ENCODE data around the gene UPF3A.
A peak's percentile ranks its signal among the peaks of the same experiment; 100 is the strongest.
"Not testable (repeated sequence)": the region's sequence is repeated elsewhere in the genome, so short reads cannot be mapped to it uniquely, and the experiment has no call there.

Gene UPF3A

DNA sequence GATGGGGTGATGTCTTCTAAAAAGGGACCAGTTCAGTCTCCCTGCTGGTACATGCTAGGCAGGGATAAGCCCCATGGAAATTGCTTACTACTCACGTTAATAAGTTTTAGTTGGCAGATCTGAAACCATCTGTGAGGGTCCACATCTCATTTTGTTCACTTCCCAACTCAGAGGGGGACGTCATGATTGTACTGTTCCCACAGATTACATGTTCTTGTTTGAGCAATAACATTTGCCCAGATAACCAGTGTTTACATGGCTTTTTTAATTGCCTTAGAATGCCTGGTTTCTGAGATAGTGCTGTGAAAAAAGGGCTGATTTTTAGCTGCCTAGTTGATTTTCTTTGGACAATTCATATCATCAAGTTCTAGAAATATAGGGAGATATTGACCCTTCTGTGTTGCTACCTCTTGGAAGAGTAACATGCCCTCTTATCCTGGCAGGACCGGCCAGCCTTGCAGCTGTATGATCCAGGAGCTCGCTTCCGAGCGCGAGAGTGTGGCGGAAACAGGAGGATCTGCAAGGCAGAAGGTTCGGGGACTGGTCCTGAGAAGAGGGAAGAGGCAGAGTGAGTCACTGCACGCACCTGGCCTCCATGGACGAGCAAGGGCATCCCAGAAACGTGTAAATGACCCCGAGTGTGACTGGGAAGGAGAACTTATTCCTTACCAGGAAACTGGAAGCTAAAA lies 23.1 kb downstream of the UPF3A start:
- DNase-seq (ENCODE audit: low spot score) = no peak

DNA sequence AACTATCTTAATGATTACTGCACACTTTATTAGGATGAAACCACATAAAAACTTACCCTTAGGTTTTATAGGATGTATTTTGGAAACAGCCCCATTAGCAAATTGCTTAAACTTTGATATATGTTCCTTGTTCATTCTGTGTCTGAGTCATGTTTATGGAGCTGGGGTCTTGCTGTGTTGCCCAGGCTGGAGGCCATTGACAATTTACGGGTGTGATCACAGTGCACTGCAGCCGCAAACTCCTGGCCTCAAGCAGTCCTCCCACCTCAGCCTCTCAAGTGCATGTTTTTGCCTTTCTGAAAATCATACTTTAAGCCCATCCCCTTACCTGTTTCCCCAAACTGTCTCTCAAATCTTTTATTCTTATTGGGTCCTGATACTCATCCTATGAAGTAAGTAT lies 27.7 kb downstream of the UPF3A start:
- DNase-seq (ENCODE audit: low spot score) = no peak

DNA sequence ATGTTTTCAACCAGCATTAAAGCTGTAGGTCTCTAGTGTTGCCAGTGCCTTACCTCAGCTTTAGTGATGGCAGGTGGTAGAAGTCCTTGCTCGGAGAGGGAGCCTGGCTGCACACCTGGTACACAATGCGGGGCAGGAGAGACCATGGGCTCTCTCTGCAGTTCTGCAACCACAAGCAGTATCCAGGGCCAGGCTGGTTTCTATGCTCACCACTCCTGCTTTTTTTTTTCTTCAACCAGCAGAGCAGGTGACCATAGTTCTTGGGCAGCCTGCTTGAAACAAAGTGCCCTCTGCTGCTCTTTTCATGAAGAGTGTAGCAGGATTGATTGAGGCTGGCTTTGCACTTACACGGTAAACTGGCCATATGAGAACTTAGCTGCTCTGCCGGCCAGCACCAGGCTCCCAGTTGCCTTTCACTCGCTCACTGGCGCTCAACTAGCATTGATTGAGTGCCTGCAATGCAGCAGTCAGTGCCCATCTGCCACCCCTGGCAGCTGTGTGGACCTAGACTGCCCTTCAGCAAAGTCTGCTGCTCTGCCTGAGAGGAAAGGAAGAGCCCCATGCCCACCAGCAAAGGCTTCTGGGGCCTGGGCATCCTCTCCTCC lies 28.5 kb downstream of the UPF3A start:
- DNase-seq (ENCODE audit: low spot score) = no peak

DNA sequence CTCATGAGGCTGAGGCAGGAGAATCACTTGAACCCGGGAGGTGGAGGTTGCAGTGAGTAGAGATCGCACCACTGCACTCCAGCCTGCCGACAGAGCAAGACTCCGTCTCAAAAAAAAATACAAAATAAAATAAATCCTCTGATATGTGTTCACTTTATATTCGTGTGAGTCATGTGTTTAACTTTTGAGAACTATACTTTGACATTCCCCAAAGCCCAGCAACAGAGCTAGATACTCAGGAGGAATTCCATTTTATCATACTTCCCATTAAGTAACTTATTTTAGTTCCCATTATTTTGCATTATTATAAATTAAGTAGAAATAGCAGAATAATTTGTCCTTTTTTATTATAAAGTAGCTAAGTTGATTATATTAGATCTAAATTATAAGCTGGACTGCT lies 29.6 kb downstream of the UPF3A start:
- DNase-seq (ENCODE audit: low spot score) = no peak

DNA sequence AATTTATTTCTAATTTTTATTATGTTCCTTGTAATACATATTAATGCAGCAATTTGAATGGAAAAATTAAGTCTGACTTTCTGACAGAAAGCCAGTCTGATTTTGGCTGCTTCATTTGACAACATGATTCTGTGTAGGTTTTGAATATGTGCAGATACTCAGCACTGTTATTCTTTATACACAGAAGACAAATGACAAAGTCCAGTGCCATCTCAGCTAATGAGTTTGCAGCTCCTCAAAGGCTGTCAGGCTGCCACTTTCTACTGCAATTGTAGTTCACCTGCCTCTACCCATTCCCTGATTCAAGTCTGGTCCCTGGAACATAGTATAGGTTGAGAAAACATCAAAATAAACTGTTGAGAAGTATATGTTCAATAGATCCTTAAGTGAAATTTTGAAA lies 30.0 kb downstream of the UPF3A start:
- no peak for DNase-seq (ENCODE audit: low spot score)

DNA sequence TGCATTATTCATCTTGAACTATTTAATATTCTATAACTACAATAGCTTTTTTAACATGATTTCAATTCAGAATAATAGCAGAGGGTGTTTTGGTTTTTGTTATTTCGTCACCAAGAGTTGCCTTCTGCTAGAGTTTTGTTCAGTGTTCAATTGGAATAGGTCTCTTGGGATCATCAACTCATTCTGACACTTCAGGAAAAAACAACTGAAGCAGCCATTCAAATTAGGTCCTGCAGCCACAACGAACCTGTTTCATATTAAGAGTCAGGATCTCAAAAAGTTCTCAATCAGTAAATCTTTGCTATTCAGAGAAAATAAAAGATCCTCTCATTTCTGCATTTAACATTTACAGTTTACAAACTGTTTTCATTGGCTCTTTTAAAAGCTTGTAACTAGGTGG lies 30.5 kb downstream of the UPF3A start:
- no peak for DNase-seq (ENCODE audit: low spot score)

DNA sequence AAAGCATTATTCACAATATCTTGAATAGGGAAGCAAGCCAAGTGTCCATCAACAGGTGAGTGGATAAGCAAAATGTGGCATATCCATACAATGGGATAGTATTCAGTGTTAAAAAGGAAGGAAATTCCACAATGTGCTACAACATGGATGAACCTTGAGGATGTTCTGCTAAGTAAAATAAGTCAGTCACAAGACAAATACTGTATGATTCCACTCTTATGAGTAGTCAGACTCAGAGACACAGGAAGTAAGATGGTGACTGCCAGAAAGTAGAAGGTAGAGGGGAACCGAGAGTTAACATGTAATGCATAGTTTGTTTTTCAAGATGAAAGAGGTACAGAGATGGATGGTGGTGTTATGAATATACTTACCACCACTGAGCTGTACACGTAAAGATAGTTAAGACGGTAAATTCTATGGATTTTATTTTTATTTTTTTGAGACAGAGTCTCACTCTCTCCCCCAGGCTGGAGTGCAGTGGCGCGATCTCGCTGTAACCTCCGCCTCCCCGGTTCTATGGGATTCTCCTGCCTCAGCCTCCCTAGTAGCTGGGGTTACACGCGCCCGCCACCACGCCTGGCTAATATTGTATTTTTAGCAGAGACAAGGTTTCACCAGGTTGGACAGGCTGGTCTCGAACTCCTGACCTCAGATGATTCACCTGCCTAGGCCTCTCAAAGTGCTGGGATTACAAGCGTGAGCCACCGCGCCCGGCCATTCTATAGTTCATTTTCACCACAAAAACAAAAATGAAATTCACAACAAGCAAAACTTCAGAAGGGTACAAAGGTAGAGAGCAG lies 31.9 kb downstream of the UPF3A start:
- DNase-seq (ENCODE audit: low spot score) = peak; percentile 37

DNA sequence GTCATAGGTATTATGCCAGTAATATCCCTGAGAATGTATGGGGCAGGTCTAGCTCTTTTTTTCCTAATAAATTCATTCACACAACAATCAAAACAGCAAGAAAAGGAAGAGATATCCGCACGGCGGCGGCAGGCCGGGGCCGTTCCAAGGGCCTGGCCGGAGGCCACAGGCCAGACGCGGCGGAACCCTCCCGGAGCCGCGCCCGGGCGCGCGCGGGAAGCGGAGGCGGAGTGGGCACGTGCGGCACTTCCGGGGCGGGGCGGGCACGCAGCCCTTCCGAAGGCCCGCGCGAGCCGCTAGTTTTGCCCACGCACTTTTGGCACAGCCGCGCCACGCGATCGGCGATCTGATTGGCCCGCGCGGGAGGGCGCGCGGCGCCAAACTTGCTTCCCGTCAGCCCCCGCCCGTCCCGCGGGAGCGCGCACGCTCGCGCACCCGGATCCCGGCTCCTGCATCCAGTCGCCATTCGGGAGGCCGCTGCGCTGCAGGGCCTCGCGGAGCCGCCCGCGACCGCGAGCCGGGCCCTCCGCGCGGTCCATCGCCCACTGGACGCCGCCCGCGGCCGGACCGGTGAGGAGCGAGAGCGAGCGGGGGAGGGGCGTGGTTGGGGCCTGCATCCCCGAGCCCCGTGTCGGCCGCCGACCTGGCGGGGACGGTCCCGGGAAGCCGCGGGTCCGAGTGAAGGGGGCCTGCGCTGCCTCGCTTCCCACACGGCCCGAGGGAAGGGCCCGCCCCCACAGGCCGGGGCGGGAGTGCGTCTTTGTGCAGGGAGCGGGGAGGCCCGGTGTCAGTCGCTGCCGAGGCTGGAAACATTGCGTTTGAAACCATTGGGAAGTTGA lies 32.9 kb downstream of the UPF3A start, which contains the start of gene CHAMP1:
Gene CHAMP1 (plus strand): TSS at position 430 of the 839 bp plus-strand sequence. CDS start 9,340 bp downstream, outside the sequence.
- DNase-seq (ENCODE audit: low spot score) = peak; percentile 94

DNA sequence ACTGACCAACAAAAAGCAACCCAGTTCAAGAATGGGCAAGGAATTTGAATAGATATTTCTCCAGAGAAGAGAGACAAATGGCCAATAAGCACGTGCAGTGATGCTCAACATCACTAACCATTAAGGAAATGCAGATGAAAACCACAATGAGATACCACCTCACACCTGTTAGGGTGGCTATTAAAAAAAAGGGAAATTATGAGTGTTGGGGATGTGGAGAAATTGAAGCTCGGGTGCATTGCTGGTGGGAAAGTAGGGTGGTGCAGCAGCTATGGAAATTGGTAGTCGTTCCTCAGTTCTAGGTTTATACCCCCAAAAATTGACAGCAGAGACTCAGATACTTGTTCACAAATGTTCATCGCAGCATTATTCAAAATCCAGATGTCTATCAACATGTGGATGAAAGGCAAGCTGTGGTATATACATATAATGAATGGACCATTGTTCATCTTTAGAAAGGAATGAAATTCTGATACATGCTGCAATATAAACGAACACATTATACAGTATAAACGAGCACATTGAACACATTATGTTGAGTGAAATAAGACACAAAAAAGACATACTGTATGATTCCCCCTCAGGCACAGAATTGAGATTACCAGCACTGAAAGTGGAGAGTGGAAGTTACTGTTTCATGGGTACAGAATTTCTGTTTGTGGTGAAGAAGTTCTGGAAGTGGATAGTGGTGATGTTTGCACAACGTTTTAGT lies 33.8 kb downstream of the UPF3A start:
- DNase-seq (ENCODE audit: low spot score) = no peak

DNA sequence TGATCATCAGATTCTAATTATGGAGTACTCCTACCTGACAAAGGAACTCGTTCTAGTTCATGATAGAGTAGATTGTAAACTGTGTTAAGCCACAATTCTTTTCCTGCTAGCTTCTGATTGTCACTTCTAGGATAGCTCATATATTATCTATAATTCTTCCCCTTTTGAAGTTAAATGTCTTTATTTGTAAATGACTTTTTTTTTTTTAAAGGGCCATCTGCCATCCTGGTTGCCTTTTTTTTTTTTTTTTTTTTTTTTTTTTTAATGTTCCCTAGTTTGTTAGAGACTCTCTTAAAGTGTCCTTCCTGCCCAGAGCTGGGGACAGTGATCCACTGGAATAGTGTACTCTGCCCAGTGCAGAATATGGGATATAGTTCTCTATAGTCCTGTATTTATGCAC lies 37.2 kb downstream of the UPF3A start:
- no peak for DNase-seq (ENCODE audit: low spot score)

DNA sequence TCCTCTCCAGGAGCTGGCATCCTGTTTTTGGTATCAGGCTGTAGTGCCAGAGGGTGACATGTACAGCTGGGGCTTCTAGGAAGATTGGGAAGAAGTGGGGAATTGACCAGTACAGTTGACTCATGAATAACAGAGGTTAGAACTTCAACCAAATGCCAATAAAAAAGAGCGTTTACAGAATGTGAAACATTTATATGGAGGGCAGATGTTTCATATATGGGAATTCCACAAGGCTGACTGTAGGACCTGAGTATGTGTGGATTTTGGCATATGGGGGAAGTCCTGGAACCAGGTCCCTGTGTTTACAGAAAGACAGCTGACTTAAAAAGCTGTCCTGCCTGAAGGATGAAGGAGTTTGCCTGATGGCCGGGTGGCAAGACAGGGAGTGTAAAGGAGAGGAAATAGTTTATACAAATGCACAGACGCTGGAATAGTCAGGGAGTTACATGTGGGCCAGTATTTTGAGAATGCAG lies 38.1 kb downstream of the UPF3A start:
- DNase-seq (ENCODE audit: low spot score) = no peak

DNA sequence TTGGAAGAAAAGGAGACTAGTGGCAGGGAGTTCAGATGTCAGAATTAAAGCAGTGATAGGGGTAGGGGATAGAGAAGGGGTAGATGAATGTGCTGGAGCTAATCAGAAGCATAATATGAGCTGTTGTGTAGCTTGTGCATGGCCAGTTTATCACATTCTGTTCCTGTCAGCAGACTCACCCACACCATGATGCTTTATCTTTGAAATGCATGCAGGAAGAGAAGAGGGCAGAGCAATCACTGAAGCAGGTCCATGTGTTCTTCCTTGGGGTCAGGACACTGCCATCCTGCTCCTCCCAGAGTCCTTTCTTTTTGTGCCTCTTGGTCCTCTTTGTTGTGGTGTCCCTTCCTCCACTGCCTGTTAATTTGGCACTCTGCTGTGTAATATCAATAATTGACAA lies 38.7 kb downstream of the UPF3A start:
- no peak for DNase-seq (ENCODE audit: low spot score)

DNA sequence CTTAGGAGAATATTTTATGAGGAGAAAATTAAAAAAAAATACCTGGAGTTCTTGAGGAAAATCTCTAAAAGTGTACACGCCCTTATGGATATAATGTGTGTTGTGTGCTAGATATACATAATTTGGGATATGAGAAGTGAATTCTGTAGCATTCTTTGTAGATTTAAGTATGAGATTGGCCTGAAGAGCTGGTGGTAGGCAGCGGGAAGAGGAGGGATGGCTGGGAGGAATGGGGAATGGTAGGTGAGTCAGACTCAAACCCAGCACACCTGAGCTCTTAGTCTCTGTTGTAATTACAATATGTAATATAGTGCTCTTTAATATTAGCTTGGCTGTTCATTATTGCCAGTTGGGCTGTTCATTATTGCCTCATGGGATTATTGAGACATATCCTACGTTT lies 39.9 kb downstream of the UPF3A start:
- no peak for DNase-seq (ENCODE audit: low spot score)

DNA sequence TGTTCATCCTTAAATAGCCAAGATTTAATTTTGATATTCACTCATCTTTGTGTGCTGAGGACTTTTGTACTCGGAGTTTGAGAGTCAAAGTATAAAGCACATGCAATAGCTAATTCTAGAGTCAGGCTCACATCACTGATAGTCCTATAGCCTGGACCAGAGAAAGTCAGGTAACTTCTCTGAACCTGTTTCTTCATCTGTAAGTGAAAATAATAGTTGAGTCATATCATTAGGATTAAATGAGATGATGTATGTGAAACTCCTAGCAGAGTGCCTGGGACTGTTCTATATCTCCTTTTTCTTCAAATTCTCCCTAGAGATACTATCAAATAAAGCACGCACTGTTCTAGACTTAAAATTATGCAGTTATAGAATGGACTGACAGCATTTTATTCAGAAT lies 41.9 kb downstream of the UPF3A start:
- no peak for DNase-seq (ENCODE audit: low spot score)

DNA sequence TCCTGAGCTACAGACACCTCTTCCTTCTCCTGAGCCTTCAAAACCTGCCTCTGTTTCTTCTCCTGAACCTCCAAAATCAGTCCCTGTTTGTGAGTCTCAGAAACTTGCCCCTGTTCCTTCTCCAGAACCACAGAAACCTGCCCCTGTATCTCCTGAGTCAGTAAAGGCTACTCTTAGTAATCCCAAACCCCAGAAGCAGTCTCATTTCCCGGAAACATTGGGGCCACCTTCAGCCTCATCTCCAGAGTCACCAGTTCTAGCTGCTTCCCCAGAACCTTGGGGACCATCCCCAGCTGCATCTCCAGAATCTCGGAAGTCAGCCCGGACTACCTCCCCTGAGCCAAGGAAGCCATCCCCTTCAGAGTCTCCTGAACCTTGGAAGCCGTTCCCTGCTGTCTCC lies 42.9 kb downstream of the UPF3A start:
- no peak for DNase-seq (ENCODE audit: low spot score)

DNA sequence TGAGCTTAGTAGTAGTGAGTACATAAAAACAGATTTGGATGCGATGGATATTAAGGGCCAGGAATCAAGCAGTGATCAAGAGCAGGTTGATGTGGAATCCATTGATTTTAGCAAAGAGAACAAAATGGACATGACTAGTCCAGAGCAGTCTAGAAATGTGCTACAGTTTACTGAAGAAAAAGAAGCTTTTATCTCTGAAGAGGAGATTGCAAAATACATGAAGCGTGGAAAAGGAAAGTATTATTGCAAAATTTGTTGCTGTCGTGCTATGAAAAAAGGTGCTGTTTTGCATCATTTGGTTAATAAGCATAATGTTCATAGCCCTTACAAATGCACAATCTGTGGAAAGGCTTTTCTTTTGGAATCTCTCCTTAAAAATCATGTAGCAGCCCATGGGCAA lies 44.3 kb downstream of the UPF3A start:
- no peak for DNase-seq (ENCODE audit: low spot score)

DNA sequence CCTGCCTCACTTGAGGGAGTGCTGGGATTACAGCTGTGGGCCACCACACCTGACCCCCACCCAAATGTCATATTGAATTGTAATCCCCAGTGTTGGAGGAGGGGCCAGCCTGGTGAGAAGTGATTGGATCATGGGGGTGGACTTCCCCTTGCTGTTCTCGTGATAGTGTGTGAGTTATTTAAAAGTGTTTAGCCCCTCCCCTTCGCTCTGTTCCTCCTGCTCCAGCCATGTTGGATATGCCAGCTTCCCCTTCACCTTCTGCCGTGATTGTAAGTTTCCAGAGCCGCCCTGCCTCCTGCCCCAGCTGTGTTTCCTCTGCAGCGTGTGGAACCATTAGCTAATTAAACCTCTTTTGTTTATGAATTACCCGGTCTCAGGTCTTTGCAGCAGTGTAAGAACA lies 46.6 kb downstream of the UPF3A start:
- no peak for DNase-seq (ENCODE audit: low spot score)

DNA sequence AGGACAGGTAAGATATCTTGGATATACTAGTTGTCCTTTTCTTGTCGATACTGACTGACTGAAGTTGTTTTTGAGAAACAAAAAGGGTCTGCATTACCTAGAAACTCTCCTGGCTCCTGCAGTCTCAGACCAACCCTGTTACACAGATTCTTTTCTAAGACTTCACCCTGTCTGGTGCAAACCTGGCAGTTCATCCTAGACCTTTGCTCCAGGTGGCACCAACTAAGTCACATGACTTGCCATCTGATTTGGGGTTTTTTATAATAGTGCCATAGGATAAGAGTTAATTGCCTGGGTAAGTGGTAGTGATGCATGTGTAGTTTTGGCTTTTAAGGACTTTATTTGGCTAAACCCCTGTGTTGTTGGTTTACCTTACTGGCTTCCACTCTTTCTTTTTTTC lies 47.2 kb downstream of the UPF3A start:
- DNase-seq (ENCODE audit: low spot score) = no peak

DNA sequence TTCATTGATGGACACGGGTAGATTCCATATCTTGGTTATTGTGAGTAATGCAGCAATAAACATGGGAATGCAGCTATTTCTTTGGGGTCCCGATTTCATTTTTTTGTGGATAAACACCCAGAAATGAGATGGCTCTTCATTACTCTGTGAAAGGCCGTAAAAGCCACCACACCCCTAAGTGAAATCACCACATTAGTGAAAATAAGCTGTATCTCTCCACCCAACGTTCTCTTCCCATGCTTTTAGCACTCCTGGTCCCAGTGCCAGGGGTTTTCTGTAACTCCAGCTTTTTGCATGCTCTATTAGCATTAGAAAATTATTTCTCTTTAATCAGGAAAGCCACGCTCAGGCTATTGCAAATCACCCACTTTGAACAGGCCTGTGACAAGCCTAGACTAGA lies 48.7 kb downstream of the UPF3A start:
- no peak for DNase-seq (ENCODE audit: low spot score)

DNA sequence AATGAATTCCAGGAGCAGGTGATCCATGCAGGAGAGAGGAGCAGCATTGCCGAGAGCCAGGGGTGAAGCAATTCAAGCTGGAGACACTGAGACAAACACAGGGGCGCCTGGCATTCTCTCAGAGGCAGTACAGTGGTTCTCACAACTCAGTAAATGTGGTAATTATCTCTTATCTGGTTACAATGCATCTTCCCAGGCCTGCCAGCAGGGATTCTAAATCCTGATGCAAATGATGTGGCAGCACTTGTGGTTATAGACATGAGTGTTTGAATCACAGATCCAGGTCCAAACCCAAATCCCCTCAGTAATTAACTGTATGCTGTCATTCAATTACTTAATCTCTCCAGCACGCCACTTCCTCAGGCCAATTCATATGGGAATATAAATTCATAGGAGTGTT lies 52.5 kb downstream of the UPF3A start:
- DNase-seq (ENCODE audit: low spot score) = not testable (repeated sequence)

DNA sequence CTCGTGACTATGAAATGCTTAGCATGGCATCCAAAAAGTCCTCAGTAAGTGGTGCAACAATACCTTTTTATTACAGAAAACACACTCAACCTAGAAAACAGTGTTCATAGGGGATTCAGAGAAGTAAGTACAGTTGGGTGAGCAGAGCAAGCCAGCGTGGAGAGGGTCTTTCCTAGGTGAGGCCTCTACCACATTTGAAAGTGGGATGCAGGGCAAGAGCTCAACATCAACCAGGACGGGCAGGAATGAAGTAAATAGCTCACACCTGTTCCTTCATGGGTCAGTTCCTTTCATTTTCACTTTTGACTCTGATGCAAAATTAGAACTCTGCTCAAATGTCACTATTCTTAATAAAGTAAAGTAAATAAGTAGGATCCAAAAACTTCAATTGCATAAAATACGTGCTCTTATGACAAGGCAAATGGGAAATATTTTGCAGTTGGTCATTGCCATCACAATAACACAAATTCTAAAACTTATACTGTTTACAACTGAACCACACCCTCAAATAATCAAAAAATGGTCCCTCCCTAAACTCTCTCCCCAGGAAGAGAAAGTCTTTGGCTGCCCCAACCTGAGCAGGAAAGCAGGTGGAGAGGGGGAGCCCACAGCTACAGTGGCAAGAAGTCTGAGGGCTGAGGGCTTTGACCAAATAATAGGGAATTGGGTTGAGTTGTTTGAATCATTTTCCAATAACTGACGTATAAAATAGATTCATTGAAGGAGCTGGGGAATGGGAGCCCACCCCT lies 53.1 kb downstream of the UPF3A start:
- no peak for DNase-seq (ENCODE audit: low spot score)

Measured in LoVo (cell line).